HG03045 (cell line): ENCODE results near the gene NUDT17.

Source experiments
- ATAC-seq: cut with Tn5 transposase; IDR thresholded peaks from one replicate; pipeline ENCODE4 v1.9.1; 2021; ENCODE audit warnings: mild to moderate bottlenecking, moderate library complexity; ENCODE audit not compliant: unreplicated experiment

The NUDT17 gene

DNA sequence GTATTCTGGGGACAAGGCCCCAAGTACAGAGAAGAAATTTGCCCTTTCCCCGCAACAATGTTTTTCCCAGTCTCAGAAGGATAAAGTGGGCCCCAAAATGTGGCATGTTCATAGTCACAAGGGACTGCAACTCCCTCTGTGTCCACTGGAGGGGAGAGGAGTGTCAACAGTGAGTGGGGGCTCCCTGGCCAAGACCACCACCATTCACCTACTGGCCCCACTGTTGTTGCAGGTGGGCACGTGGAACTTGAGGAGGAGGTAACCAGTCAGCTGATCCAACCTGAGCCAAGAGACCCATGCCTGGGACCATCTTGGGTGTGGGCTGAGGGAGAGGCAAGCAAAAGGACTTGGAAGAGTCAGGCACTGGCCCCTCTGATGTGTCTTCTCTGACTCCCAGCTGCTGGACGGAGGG is 777 bp downstream of the NUDT17 start:
- no peak for ATAC-seq

DNA sequence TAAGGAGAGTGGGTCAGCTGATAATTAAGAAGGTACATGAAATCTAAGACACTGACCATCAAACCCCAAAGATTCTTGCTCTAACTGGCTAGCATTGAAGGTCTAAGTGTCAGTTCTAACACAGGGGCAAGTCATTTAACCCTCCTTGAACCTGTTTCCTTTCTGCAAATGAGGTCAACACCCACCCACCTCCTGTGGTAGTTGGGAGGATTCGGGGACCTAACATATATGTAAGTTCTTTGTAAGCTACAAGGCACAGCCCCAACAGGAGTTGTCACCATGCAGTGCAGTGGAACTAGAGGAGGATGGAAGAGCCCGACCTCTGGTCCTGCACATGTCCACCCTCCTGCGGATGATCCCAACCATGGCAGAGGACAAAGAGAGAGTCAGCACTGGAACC is 2.4 kb downstream of the NUDT17 start:
- no peak for ATAC-seq

GRCh38 chr1:145849356-145850160 is 4.1 kb downstream of the NUDT17 start:
- ATAC-seq, result no peak

DNA sequence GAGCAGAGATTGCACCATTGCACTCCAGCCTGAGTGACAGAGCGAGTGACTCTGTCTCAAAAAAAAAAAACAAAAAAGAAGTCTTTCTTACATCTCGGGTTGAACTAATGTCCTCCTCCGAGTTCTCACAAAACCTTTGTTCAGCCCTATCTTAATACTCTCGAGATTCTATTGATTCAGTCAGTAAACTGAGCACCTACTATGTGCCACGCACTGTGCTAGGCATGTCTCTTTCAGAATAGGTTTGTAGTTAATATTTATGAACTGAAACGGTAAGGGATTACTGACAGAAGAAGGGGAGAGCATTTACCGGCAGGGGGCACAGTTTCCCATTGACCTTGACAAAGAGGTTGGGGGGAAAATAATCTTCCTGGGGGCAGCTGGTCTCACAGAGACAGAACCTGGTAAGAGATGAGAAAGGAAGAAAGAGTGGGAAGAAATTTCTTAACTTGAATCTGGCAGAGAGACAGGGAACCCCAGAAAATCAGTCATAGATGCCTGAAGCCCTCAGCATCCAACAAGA is 10.1 kb downstream of the NUDT17 start:
- ATAC-seq, result no peak

- no peak for ATAC-seq
These were observed 11.7 kb downstream of the NUDT17 start for GRCh38 chr1:145857170-145857569.

DNA sequence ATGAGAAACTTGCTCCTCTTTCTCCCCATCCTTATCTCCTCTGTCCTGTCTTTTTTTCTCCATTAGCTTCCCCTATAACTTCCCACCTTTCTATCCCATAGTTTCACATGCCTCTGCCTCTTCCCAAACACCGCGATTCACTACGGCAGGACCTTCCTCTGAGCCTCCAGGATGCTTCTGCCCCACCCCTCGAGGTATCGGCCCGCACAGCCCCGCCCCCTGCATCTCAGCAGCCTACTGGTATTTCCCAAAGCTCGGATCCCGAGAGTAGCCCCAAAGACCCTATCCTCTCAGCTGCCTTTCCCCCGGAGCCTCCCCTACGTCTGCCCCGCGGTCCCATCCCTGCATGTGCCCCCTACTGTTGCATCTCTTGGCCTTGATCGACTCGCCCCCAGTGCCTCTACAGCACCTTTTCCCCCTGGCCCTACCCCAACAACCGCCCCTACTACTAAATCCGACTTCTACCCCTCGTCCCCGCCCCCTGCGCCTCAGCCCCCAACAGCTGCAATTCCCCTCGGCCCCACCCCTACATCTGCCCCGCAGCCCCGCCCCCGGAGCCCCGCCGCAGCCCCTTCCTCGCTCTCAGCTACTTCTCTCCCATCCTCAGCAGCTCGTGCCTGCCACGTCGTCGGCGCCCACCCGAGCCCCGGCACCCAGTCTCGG is 12.9 kb downstream of the NUDT17 start:
- peak; percentile 23 for ATAC-seq

- ATAC-seq, result peak; percentile 87
These were observed 13.6 kb downstream of the NUDT17 start, which contains the start of gene PIAS3 for GRCh38 chr1:145858901-145859490. PIAS3 (minus strand) TSS chr1:145859081; CDS start chr1:145858990, 91 bp downstream.

- peak; percentile 78 for ATAC-seq
These were observed 14.1 kb downstream of the NUDT17 start for GRCh38 chr1:145859491-145860023.

DNA sequence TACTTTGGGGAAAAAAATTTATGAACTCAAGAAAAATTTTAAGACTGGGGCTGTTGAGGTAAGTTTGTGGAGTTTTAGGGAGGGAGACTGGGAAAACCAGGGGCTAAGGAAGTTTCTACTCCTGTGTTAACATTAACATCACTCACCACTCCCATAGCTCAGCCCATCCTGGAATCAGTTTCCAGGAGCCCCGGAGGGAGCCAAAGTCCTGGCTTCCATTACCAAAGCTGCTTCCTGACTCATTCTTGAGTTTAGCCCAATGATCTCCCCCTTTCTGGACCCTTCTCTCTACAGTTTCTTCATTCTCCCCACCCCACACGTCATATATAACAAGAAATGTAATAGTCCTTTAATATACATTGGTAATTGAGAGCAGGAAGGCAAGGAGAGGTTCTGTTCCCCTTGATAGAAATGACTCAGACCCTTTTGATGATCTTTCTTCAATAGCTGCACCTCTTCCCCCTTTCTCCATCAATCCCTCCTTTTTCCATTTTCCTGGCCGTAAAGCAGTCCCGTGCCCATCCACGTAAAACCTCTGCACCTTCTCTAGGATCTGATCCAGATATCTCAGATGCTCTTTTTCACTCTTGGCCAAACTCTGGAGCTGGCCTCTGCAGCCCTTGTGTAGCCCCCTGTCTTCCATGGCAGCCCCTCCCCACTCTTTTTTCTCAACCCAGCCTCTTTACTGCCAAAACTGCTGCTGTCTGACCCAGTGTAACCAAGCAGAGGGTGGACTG is 18.0 kb downstream of the NUDT17 start:
- ATAC-seq, result no peak

- no peak for ATAC-seq
These were observed 22.8 kb downstream of the NUDT17 start for GRCh38 chr1:145868232-145868631.

GRCh38 chr1:145871994-145872924 is 26.8 kb downstream of the NUDT17 start:
- no peak for ATAC-seq

DNA sequence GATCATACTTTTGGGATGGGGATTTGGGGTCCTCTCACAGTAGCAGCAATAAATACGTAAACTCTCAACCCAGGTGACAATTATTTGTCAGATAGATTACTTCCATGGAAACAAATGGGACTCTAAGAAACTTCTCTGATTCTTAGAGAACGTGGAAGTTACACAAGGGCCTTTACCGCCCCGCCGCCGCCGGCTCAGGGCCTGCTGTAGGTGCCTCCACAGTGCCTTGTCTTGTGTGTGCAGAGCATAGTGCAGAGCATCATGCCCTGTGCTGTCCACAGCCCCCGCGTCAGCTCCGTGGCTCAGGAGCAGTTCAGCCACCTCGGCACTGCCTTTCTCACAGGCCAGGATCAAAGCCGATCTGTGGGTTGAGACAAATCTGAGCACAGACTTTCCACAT is 29.2 kb downstream of the NUDT17 start:
- no peak for ATAC-seq

GRCh38 chr1:145877923-145878486 is 32.6 kb downstream of the NUDT17 start:
- no peak for ATAC-seq

DNA sequence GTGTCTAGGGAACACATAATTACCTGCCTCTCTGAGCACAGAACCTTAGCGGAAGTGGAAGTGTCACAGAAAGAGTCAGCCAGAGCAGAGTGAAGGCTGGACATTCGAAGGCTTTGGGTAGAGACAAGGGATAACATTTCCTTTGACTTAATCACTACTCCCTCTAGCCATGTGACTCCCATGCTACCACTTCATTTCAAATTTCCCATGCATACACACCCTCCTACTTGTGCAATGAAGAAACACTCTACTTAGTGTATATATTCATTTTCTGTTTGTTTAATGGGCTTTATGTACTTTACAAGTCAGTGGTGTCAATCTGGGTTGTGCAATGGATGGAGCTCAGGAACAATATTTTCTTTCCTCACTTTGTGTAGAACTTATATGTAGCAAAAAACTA is 33.3 kb downstream of the NUDT17 start:
- ATAC-seq, result no peak

DNA sequence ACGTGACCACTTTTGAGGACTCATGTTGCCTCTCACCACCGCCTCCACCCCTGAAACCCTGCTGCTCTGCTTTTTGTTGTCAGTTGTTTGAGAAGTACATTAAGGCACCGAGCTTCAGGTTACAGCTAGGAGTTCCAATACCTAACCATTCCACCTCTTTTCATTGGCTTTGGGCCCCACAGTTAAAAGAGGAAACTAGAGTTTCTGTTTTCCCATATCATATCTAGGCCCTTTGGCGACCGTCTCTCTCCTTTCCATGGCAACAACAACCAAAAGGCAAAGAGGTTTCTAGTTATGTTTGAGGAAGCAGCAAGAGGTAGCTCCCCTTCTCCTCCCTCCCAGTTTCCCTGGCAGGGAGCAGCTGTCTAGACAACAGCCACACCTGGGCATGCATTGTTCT is 34.3 kb downstream of the NUDT17 start:
- ATAC-seq, result no peak

DNA sequence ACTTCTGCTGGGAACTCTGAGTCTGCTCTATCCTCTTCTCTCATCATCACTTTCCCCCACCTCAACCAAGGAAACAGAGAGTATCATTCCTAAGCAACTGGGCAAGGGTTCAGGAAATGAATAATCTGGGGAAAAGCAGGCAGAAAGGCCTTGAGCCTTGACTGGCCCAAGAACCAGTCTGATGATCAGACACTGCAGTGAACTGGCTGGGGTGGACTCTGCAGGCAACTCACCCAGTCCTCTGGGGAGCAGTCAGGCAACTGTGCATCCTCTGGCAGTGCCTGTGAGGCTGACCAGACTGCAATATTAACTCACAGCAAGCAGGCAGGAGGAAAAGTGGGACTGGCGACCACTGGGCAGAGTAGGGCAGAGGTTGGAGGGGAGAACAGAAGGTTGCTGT is 39.2 kb downstream of the NUDT17 start:
- ATAC-seq, result no peak

GRCh38 chr1:145885738-145886287 is 40.4 kb downstream of the NUDT17 start, which contains the start of gene ANKRD35:
ANKRD35 (minus strand) TSS chr1:145885866; CDS start chr1:145885758, 108 bp downstream.
- ATAC-seq, result peak; percentile 98

- ATAC-seq, result no peak
These were observed 41.0 kb downstream of the NUDT17 start for GRCh38 chr1:145886390-145886789.

GRCh38 chr1:145886816-145887215 is 41.4 kb downstream of the NUDT17 start:
- ATAC-seq, result no peak
